Measurements from ENCODE around the gene TTC3.
"Not testable (repeated sequence)": the region's sequence is repeated elsewhere in the genome, so short reads cannot be mapped to it uniquely, and the experiment has no call there.

TTC3 gene, protein sequence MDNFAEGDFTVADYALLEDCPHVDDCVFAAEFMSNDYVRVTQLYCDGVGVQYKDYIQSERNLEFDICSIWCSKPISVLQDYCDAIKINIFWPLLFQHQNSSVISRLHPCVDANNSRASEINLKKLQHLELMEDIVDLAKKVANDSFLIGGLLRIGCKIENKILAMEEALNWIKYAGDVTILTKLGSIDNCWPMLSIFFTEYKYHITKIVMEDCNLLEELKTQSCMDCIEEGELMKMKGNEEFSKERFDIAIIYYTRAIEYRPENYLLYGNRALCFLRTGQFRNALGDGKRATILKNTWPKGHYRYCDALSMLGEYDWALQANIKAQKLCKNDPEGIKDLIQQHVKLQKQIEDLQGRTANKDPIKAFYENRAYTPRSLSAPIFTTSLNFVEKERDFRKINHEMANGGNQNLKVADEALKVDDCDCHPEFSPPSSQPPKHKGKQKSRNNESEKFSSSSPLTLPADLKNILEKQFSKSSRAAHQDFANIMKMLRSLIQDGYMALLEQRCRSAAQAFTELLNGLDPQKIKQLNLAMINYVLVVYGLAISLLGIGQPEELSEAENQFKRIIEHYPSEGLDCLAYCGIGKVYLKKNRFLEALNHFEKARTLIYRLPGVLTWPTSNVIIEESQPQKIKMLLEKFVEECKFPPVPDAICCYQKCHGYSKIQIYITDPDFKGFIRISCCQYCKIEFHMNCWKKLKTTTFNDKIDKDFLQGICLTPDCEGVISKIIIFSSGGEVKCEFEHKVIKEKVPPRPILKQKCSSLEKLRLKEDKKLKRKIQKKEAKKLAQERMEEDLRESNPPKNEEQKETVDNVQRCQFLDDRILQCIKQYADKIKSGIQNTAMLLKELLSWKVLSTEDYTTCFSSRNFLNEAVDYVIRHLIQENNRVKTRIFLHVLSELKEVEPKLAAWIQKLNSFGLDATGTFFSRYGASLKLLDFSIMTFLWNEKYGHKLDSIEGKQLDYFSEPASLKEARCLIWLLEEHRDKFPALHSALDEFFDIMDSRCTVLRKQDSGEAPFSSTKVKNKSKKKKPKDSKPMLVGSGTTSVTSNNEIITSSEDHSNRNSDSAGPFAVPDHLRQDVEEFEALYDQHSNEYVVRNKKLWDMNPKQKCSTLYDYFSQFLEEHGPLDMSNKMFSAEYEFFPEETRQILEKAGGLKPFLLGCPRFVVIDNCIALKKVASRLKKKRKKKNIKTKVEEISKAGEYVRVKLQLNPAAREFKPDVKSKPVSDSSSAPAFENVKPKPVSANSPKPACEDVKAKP (N-terminal part only)

DNA sequence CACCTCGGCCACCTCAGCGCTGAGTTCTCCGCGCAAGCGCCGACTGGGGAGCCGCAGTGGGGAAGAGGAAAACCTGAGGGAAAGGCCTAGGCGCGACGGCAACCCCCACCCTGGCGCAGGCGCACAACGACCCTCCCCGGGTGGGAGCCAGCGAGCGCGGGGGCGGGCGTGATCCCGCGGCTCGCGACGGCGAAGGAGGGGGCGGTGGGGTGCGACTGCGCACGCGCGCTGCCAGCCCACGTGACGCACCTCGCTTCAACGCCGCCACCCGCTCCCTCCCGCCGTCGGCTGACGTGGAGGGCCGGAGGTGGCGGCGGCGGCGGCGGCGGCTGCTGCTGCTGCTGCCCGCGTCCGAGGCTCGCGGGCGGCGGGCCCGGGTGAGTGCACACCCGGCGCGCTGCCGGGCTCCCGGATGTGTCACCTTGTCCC, at the start of gene TTC3, which contains the start of gene PIGP:
Gene TTC3, plus strand, starts transcription at position 267 of the 429 bp plus-strand sequence. CDS start 14,004 bp downstream, outside the sequence.
Gene PIGP, minus strand, starts transcription at position 84 of the 429 bp plus-strand sequence. CDS start 556 bp downstream, outside the sequence.
- peak; percentile 97 for DNase-seq (ENCODE audit: low read depth)

DNA sequence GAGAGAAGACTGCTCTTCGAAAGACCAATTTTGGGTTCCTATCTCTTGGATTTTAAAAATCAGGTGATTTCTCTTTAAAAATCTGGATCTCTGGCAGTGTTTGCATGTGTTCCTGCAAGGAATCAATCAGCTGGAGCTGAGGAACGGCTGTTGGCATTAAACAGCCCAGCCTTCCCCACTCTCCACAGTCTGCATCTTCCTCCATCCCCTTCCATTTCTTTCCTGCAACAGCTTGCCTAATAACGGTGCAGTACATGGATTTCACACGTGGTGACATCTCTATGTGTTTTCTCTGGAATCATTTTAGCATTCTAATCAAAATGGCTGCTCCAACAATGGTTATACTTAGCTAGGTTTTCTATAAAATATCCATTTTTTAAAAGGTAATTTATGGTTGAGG, 46.6 kb upstream of the TTC3 start:
- no peak for DNase-seq (ENCODE audit: low read depth)

DNA sequence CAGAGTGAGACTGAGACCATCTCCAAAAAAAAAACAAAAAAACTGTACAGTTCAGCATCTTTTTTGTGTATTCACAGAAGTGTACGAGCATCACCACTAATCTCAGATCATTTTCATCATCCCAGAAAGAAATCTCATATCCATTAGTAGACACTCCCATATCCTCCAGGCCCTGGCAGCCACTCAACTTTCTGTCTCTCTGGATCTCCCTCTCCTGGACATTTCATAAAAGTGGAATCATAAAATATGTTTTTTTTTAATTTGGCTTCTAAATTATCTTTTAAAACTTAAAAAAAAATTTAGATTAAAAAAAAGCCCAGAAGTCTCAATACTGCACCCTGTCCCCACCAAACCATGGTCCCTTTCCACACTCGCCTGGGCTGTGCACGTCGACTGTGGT, 44.5 kb upstream of the TTC3 start:
- DNase-seq (ENCODE audit: low read depth) = no peak

DNA sequence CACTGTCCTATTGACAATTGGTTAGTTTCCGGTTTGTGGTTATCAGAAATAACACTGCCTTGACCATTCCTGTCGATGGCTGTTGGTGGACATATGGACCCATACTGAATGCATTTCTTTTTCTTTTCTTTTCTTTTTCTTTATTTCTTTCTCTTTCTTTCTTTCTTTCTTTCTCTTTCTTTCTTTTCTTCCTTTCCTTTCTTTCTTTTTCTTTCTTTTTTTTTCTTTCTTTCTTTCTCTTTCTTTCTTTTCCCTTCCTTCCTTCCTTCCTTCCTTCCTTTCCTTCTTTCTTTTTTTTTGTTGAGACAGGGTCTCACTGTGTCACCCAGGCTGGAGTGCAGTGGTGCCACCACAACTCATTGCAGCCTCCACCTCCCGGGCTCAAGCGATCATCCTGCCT, 42.2 kb upstream of the TTC3 start:
- no peak for DNase-seq (ENCODE audit: low read depth)

DNA sequence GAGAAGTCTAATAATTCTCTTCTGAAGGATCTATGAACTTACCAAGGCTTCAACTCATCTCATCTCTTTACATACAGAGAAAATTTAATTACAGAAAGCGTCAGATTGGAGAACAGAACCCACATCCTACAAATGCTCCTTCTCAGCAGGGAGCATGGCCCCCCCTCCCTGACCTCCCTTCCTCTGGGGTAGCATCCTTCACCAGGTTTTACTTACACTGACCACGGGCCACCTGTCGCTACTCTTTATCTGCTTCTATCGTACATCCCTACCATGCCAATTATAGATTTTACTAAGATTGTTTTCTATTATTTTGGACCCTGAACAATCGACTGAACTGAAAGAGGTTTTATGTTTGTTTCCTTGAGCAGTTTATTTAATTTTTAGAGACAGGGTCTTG, 40.8 kb upstream of the TTC3 start:
- DNase-seq (ENCODE audit: low read depth) = no peak

DNA sequence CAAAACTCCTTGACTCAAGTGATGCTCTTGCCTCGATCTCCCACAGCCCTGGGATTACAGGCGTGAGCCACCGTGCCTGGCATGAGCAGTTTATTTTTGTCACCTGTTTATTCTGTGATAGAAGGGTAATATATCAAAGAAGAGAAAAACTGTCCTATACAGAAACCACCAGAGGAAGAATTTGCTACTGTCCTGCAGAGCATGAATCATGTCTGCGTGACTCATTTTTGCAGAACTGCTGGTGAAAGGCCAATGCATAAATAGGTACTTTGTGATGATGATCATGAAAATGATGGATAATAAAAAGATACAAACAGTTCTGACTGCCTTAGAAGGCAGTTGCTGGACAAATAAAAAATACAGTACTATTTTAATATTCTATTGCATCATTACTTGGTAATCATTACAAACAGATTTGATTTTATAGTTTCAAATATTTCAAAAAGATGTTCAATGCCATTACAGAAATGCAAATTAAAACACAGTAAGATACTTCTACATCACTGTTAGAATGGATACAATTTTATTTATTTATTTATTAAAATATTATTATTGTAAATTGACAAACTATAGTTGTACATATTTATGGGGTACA, 40.1 kb upstream of the TTC3 start:
- DNase-seq (ENCODE audit: low read depth) = no peak

DNA sequence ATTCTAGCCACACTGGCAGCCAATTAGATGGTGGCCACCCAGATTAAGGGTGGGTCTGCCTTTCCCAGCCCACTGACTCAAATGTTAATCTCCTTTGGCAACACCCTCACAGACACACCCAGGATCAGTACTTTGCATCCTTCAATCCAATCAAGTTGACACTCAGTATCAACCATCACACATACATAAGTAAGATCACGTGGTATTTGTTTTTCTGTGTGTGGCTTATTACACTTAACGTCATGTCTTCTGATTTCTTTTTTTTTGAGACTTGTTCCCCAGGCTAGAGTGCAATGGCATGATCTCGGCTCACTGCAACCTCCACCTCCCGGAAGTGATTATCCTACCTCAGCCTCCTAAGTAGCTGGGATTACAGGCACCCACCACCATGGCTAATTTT, 38.7 kb upstream of the TTC3 start:
- DNase-seq (ENCODE audit: low read depth) = not testable (repeated sequence)

DNA sequence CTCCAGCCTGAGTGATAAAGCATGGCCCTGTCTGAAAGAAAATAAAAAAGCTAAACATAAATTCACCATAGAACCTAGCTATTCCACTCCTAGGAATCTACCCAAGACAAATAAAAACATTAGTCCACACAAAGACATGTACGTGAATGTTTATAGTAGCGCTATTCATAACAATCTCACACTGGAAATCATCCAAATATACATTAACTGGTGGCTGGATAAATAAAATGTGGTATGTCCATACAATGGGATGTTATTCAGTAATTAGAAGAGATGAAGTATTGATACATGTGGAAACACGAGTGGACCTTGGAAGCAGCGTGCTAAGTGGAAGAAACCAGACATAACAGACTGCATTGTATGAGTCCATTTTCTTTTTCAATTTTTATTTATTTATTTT, 36.9 kb upstream of the TTC3 start:
- DNase-seq (ENCODE audit: low read depth) = no peak

DNA sequence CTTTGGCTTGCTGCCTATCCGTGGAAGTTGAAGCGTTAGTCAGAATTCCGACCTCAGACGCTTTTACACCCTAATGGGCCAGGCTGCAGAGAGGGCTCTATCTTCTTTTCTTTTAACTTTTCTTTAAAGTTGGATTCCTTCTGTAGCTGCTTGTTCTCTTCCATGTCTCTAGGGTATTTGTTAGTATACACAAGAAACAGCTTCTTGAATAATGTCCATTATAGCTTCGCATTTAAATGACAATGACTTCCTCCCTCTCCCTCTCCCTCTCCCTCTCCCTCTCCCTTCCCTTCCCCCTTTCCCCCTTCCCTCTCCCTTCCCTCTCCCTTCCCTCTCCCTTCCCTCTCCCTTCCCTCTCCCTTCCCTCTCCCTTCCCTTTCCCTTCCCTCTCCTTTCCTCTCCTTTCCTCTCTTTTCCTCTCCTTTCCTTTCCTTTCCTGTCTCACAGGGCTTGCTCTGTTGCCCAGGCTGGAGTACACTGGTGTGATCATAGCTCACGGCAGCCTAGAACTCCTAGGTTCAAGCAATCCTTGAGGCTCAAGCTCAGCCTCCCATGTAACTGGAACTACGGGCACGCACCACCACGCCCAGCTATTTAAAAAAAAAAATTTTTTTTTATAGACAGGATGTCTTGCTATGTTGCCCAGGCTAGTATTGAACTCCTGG, 33.5 kb upstream of the TTC3 start:
- DNase-seq (ENCODE audit: low read depth) = no peak

DNA sequence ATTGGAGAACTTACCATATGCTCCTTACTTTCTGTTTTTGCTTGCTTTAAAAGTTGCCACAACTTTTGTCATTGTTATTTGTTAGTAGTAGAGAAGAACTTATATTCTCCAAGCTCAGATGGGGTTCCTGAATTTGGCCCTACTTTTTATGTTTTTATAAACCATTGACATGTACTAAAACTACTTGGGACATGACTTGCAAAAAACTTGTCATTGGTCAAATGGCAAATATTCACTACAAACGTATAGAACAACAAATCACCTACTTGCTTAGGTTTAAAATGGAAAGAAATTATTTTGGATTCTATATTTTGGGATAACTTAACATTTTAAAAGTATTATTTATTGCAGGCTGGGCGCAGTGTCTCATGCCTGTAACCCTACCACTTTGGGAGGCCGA, 32.8 kb upstream of the TTC3 start:
- no peak for DNase-seq (ENCODE audit: low read depth)

DNA sequence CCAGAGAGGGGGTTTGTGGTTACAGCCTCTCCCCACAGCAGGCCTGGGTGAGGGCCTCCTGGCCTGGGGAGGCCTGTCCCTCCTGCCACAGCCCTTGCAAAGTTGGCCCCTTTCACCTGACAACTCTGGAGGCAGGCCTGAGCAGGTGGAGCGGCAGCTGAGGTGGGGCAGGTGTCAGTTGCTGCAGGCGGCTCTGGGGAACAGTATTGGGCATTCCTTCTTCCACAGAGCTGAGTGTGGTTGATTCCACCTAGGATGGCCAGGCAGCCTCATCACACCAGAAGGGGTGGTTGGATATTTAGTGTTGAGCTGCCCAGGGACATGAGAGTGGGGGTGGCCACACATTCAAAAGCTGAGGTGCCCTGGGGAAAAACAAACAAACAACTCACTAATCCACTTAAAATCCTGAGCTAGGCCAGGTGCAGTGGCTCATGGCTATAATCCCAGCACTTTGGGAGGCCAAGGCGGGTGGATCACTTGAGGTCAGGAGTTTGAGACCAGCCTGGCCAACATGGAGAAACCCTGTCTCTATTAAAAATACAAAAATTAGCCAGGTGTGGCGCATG, 31.3 kb upstream of the TTC3 start:
- no peak for DNase-seq (ENCODE audit: low read depth)

DNA sequence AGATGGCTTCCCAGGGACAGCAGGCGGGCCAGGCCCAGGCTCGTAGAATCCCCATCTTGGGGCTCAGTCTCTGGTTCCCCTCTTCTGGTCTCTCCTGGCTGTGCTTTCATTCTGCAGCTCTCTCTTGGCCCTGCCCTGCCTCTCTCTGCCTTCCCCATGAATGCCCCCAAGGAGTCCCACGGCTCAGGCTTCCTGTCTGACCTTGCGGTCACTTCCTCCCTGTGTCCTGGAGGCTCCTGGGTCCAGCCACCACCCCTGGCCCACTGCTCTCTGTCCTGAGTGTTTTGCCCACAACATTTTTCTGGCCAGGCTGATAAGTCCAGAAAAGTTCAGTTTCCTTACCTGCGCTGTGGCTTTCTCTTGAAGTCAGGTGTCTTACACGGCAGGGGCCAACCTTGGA, 29.2 kb upstream of the TTC3 start:
- DNase-seq (ENCODE audit: low read depth) = peak; percentile 54

DNA sequence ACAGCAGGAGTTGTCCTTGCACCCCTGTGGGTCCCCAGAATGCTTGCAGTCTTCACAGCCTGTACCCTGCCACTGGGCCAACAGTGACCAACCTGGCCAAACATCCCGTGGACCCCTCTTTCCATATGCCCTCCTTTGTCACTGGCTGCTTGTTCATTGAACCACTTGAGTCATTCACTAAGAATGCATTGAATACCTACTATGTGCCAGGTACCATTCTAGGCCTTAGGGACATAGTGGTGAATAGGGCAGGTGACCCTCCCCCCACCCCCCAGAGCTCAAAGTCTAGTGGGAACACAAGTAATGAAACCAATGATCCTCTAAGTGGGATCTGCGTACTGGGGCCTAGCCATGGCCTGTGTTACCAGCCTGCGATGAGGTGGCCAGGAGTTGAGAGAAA, 28.4 kb upstream of the TTC3 start:
- DNase-seq (ENCODE audit: low read depth) = no peak

DNA sequence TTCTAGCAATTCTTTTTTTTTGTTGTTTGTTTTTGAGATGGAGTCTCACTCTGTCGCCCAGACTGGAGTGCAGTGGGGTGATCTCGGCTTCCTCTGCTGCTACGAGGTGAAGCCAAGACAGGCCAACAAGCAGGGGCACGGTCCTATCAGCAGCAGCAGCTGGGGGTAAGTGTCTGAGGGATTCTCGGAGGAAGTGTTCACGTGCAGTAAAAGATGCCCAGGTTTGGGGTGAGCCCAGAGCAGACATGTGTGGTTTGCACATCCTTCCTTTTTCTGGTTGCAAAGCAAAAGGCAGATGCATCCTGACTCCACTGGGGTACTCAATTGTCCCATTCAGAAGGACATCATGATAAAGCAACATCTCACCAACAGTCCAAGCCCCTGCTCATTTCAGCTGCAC, 27.9 kb upstream of the TTC3 start:
- DNase-seq (ENCODE audit: low read depth) = peak; percentile 100

DNA sequence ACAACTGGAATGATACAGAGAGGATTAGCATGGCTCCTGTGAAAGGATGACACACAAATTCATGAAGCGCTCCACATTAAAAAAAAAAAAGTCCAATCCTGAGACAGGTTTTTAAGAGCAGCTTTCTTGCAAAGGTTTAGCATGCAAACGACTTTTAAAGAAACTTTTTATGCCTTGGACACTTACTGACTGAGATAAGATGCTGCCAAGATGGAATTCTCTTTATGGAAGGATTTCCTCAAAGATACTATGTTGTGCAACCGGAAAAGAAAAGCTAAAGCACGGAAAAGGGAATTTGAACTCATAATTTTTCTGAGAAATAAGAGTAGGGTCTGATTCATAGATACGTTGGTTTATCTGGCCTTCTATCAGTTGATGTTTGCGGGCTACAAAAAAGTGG, 27.5 kb upstream of the TTC3 start:
- no peak for DNase-seq (ENCODE audit: low read depth)

DNA sequence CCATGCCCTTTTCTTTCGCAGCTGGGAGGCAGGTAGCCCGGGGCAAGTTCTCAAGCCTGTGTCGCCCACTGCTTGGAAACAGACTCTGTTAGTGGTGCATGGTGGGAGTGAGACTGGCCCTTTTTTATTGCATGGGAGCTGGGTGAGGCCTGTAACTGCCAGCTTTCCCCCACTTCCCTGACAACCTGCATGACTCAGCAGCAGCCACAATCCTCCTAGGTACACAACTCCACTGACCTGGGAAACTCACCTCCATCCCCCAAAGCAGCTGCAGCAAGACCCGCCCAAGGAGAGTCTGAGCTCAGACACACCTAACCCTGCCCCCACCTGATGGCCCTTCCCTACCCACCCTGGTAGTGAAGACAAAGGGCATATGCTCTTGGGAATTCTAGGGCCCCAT, 26.0 kb upstream of the TTC3 start:
- DNase-seq (ENCODE audit: low read depth) = no peak

DNA sequence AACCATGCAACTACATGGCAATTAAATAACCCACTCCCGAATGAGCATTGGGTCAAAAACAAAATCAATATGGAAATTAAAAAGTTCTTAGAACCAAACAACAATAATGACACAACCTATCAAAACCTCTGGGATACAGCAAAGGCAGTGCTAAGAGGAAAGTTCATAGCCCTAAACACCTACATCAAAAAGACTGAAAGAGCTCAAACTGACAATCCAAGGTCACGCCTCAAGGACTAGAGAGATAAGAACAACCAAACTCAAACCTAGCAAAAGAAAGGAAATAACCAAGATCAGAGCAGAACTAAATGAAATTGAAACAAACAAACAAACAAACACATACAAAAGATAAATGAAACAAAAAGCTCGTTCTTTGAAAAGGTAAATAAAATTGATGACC, 23.3 kb upstream of the TTC3 start:
- not testable (repeated sequence) for DNase-seq (ENCODE audit: low read depth)

DNA sequence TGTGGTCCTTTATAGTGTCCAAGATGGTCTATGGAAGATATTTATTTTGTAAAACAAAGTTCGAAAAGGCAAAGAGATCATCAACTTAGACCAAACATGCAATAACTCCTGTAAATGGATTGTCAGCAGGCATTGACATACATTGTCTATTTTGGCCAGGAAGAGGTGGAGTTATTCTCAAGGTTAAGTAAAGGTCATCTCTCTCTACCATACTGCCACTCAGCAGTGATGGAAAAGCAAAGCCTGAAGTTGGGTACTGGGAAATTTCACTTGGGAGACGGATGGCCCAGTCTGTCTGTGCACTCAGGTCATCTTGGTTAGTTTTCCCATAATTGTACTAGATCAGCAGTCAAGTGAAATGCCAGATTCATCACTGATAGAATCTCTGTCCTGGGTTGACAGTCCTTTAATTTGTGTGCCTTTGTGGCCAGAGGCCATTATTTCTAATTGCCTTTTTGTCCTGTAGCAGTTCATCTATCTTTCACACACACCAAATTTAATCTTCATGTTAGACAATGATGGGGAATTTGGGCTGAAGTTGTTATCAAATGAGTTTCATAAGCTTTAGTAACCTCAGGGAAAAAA, 17.7 kb upstream of the TTC3 start:
- DNase-seq (ENCODE audit: low read depth) = no peak

DNA sequence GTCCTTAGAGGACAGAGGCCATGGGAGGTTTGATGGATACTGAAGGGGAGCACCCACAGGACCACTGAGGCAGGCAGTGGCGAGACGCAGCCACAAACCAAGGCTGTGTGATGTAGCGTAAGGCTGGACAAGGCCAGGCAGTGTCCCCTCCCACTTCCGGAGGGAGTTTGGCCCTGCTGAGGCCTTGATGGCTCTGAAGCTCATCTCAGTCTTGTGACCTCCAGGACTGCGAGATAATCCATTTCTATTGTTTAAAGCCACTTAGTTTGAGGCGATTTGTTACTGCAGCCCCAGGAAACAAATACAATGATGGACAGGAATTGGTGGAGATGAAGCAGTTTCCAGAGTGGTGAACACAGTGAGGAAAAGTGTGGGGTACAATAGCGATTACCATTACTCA, 15.4 kb upstream of the TTC3 start:
- no peak for DNase-seq (ENCODE audit: low read depth)

DNA sequence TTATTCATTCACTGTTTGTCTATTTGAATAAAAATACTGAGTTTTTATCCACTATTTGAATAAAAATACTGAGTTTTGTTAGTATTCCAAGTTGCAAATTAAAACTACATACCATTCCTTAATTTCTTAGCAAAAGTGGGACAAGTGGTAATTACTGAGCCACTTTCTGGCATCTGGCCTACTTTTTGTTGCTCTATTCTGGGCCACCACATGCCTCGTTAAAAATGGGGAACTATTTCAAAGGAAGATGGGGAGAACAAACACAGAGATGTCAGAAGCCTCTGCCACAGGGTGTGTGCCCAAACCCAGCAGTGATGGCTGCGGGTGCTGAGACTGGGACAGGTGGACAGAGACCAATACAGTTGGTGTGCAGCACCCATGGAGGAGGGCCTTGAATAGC, 14.8 kb upstream of the TTC3 start:
- DNase-seq (ENCODE audit: low read depth) = no peak

DNA sequence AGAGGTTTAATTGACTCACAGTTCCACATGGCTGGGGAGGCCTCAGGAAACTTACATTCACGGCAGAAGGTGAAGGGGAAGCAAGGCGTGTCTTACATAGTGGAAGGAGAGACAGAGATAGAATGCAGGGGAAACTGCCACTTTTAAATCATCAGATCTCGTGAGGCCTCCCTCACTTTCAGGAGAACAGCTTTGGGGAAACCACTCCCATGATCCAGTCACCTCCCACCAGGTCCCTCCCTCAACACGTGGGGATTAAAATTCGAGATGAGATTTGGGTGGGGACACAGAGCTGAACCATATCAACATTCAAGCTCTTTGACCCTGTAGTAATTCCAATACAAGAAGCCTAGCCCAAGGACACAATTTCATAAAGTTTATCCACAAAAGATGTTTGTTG, 13.9 kb upstream of the TTC3 start:
- DNase-seq (ENCODE audit: low read depth) = no peak

Data from CMK (cell line).